ENCODE results near the gene USP34.

Gene USP34

GRCh38 chr2:61183795-61184194 lies 287.1 kb downstream of the USP34 start:
- no peak for DNase-seq (ENCODE audit: low read depth)
- H3K4me3 ChIP-seq (replicated peaks; ENCODE audit: low read depth, low read length) = no peak overlapping the region
- TF ChIP-seq CTCF (IDR thresholded peaks at IDR 0.05; ENCODE audit: low read length, missing control alignments) = no peak

- DNase-seq (ENCODE audit: low read depth) = no peak
- no peak for TF ChIP-seq CTCF (IDR thresholded peaks at IDR 0.05; ENCODE audit: low read length, missing control alignments)
- H3K4me3 ChIP-seq (replicated peaks; ENCODE audit: low read depth, low read length) = no peak overlapping the region
Observed at GRCh38 chr2:61182059-61182383, 288.9 kb downstream of the USP34 start.

- no peak overlapping the region for H3K4me3 ChIP-seq (replicated peaks; ENCODE audit: low read depth, low read length)
- TF ChIP-seq CTCF (IDR thresholded peaks at IDR 0.05; ENCODE audit: low read length, missing control alignments) = no peak
- no peak for DNase-seq (ENCODE audit: low read depth)
Observed at GRCh38 chr2:61181382-61182058, 289.4 kb downstream of the USP34 start.

- DNase-seq (ENCODE audit: low read depth) = no peak
- no peak for TF ChIP-seq CTCF (IDR thresholded peaks at IDR 0.05; ENCODE audit: low read length, missing control alignments)
- no peak overlapping the region for H3K4me3 ChIP-seq (replicated peaks; ENCODE audit: low read depth, low read length)
Observed at GRCh38 chr2:61180686-61181085, 290.2 kb downstream of the USP34 start.

GRCh38 chr2:61179701-61180639 lies 290.9 kb downstream of the USP34 start:
- no peak for TF ChIP-seq CTCF (IDR thresholded peaks at IDR 0.05; ENCODE audit: low read length, missing control alignments)
- peak; percentile 87 for DNase-seq (ENCODE audit: low read depth)
- peak overlapping the region; percentile 19 for H3K4me3 ChIP-seq (replicated peaks; ENCODE audit: low read depth, low read length)

- DNase-seq (ENCODE audit: low read depth) = peak; percentile 27
- TF ChIP-seq CTCF (IDR thresholded peaks at IDR 0.05; ENCODE audit: low read length, missing control alignments) = no peak
- H3K4me3 ChIP-seq (replicated peaks; ENCODE audit: low read depth, low read length) = peak overlapping the region; percentile 57
Observed at GRCh38 chr2:61178603-61179545, 292.0 kb downstream of the USP34 start.

Data from fibroblast of pulmonary artery (primary cell).